OCI-LY1 (cell line): ENCODE results near the gene UBE2D4.
"Not testable (repeated sequence)": the region's sequence is repeated elsewhere in the genome, so short reads cannot be mapped to it uniquely, and the experiment has no call there.

Experiments
- CTCF ChIP-seq: fragments of 200-600 bp; sonication (generic), shearing (Covaris generic); IDR thresholded peaks from 2 replicates; pipeline ENCODE4 v1.5.1; 2017; ENCODE audit warnings: mild to moderate bottlenecking, antibody characterized with exemption, low read length, moderate library complexity, mixed read lengths
- EZH2 ChIP-seq: fragments of 200-600 bp; sonication (generic), shearing (Covaris generic); IDR thresholded peaks from 2 replicates; pipeline ENCODE4 v1.8.0; 2017; ENCODE audit warnings: borderline replicate concordance, mixed run types, mild to moderate bottlenecking, antibody characterized with exemption, low read length, moderate library complexity, mixed read lengths

- not testable (repeated sequence) for TF ChIP-seq EZH2, CTCF
These were observed 61.2 kb downstream of the UBE2D4 start for GRCh38 chr7:43987476-43987875.
